ENCODE results near the gene SLC22A23.

The SLC22A23 gene

GRCh38 chr6:3394671-3395070, 62.2 kb downstream of the SLC22A23 start:
- no peak for DNase-seq (ENCODE audit: insufficient read length, low spot score)
- no peak for TF ChIP-seq CTCF (IDR thresholded peaks at IDR 0.05; ENCODE audit: insufficient read depth, missing control alignments)
- FAIRE-seq, result no peak

DNA sequence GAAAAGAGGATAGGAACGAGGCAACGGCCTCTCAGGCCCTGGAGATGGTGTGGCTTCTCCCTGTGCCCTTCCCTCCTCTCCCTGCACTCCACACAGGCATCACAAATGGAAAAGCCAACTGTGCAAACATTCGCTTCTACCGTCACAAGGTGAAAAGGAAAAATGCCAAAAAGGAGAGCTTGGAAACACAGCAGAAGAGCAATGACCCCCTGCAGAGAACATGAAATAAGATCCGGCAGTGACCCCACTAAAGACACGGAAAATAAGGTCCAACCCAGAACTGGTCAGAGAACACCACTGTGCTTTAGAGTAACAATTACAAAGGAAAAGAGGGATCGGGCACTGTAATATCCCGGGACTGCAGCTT, 63.0 kb downstream of the SLC22A23 start:
- no peak for DNase-seq (ENCODE audit: insufficient read length, low spot score)
- TF ChIP-seq CTCF (IDR thresholded peaks at IDR 0.05; ENCODE audit: insufficient read depth, missing control alignments), result no peak
- FAIRE-seq, result no peak

GRCh38 chr6:3392930-3393835, 63.7 kb downstream of the SLC22A23 start:
- DNase-seq (ENCODE audit: insufficient read length, low spot score) (no peak), FAIRE-seq (no peak)
- TF ChIP-seq CTCF (IDR thresholded peaks at IDR 0.05; ENCODE audit: insufficient read depth, missing control alignments), result no peak

- DNase-seq (ENCODE audit: insufficient read length, low spot score) (no peak), FAIRE-seq (no peak)
- TF ChIP-seq CTCF (IDR thresholded peaks at IDR 0.05; ENCODE audit: insufficient read depth, missing control alignments), result no peak
Measured at GRCh38 chr6:3391902-3392458, 64.9 kb downstream of the SLC22A23 start.

DNA sequence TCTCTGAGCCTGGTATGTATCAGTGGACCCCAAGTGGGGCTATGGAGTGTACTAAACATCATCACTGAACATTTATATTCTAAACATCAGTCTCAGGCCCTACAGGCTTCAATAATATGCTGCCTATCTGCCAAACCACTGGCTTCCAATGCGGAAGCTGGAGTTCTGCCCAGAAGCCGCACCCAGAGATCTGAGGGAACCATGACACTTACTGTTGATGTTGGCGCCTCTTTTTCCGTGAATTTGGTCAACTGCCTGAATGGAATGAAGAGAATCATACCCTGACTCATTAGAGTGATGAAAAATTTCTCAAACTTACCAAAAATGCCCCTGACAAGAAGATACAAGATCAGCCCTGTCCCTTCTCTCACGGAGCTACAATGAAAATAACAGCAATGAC, 66.2 kb downstream of the SLC22A23 start:
- FAIRE-seq (no peak), DNase-seq (ENCODE audit: insufficient read length, low spot score) (no peak)
- TF ChIP-seq CTCF (IDR thresholded peaks at IDR 0.05; ENCODE audit: insufficient read depth, missing control alignments), result no peak

DNA sequence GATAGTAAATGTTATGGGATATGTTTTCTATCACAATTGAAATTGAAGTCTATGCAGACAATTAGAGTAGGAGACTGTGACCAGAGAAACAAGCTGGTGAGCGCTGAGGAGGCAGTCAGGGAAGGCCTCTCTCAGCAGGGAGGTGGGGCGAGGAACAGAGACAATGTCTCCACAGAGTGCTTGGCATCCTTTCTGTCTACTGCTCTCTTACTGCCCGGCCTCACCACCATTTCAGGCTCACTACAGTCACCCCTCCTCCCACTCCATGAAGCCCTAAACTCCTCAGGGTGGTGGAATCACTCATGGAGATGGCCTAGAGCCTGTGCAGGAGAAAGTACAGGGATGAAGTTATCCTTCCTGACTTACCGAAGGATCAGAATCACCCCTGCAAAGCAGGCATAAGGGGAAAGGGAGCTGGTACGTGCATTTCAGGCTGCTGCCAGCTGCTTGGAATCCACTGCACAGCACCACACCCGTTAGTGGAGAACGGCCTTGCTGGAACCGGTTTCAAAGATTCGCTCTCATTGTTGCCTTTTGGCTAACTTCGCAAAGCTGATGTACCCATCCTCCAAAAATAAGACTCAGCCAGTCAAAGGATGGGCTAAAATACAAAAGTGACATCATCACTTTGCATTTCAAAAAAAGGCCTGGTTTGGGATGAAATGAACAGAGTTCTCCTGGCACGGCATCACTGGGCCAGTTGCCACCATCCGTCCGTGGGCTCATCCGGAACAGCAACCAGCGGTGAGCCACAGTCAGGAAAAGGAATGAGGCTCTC, 67.3 kb downstream of the SLC22A23 start:
- no peak for FAIRE-seq
- TF ChIP-seq CTCF (IDR thresholded peaks at IDR 0.05; ENCODE audit: insufficient read depth, missing control alignments), result no peak

More for the DNA sequence above, 67.3 kb downstream of the SLC22A23 start:
- no peak for DNase-seq (ENCODE audit: insufficient read length, low spot score)

All from D721Med (cell line).